ENCODE measurements around the gene ZSWIM1. TPM values are rescaled to one million over a fixed set of nuclear protein-coding genes. Genes with fewer than 3 reads are reported as not detected.
"Not testable (repeated sequence)": the region's sequence is repeated elsewhere in the genome, so short reads cannot be mapped to it uniquely, and the experiment has no call there.

The ZSWIM1 gene
- total and polyA plus RNA-seq, 4 donors, result 2.9 to 8.2 (median 4.3) TPM

DNA sequence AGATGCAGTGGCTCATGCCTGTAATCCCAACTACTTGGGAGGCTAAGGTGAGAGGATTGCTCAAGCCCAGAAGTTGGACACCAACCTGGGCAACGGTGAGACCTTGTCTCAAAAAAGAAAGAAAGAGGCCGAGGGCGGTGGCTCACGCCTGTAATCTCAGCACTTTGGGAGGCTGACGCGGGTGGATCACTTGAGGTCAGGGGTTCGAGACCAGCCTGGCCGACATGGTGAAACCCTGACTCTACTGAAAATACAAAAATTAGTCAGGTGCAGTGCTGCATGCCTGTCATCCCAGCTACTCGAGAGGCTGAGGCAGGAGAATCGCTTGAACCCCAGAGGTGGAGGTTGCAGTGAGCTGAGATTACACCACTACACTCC, 6.9 kb upstream of the ZSWIM1 start:
- H3K27me3 ChIP-seq (ENCODE audit: control insufficient read depth in 1 of 2, insufficient read depth in 2 of 2, low read length in 1 of 2); H3K9me3 ChIP-seq (ENCODE audit: control insufficient read depth, low read length); H3K4me1 ChIP-seq (ENCODE audit: control insufficient read depth in 1 of 2, insufficient read depth in 2 of 2, low read length in 2 of 2); H3K4me3 ChIP-seq (ENCODE audit: low read length in 2 of 2); ATAC-seq (ENCODE audit: low FRiP score); intact Hi-C loops (cut with DNase I); H3K27ac ChIP-seq (ENCODE audit: low read depth in 1 of 2, low read length in 2 of 2); DNase-seq: not testable (repeated sequence)
- H3K36me3 ChIP-seq (ENCODE audit: control insufficient read depth in 1 of 2, insufficient read depth in 2 of 2, low read length in 1 of 2), result peaks cover 0 to 10% of the 10 kb centered on the region in 2 donors
- WGBS, 2 donors, result 95 to 98% methylated on average over 10 of the region's 10 CpGs

DNA sequence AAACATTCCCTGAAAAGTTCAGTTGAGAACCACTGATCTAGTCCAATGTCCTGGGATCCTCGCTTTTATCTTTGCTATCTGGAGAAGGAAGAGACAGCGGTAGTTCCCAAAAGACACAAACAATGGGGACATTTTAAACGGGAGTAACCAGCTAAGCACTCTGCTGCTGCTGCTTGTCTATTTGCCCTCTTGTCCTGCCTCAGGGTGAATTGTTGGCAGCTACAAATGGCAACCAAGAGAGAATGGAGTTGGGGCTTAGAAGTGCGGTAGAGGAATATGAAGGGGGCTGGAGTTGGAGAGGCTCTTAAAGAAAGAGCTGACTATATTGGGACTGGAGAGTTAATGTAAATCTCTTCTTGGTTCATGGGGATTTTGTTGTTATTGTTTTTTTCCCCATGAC, 6.5 kb upstream of the ZSWIM1 start:
- ATAC-seq (ENCODE audit: low FRiP score) (no peak), DNase-seq (no peak)
- H3K4me1 ChIP-seq (ENCODE audit: control insufficient read depth in 1 of 2, insufficient read depth in 2 of 2, low read length in 2 of 2), result no peaks in the 10 kb centered on the region
- intact Hi-C loops (cut with DNase I), result no loop called here
- H3K4me3 ChIP-seq (ENCODE audit: low read length in 2 of 2), result no peak overlapping the region
- H3K27ac ChIP-seq (ENCODE audit: low read depth in 1 of 2, low read length in 2 of 2), result no peak overlapping the region
- H3K9me3 ChIP-seq (ENCODE audit: control insufficient read depth, low read length), result no peaks in the 10 kb centered on the region
- no peaks in the 10 kb centered on the region for H3K27me3 ChIP-seq (ENCODE audit: control insufficient read depth in 1 of 2, insufficient read depth in 2 of 2, low read length in 1 of 2)
- peaks cover 0 to 10% of the 10 kb centered on the region in 2 donors for H3K36me3 ChIP-seq (ENCODE audit: control insufficient read depth in 1 of 2, insufficient read depth in 2 of 2, low read length in 1 of 2)
- WGBS, 2 donors, result 79 to 86% methylated on average over 4 of the region's 4 CpGs

- intact Hi-C loops (cut with DNase I), result no loop called here
- Histone ChIP-seq H3K4me3 (ENCODE audit: low read length in 2 of 2) (no peak overlapping the region), H3K4me1 (ENCODE audit: control insufficient read depth in 1 of 2, insufficient read depth in 2 of 2, low read length in 2 of 2) (no peaks in the 10 kb centered on the region), H3K36me3 (ENCODE audit: control insufficient read depth in 1 of 2, insufficient read depth in 2 of 2, low read length in 1 of 2) (peaks cover 0 to 10% of the 10 kb centered on the region in 2 donors), H3K27me3 (ENCODE audit: control insufficient read depth in 1 of 2, insufficient read depth in 2 of 2, low read length in 1 of 2) (no peaks in the 10 kb centered on the region), H3K27ac (ENCODE audit: low read depth in 1 of 2, low read length in 2 of 2) (no peak overlapping the region), H3K9me3 (ENCODE audit: control insufficient read depth, low read length) (no peaks in the 10 kb centered on the region)
- DNase-seq (no peak), ATAC-seq (ENCODE audit: low FRiP score) (no peak)
- 87 to 91% methylated on average over 13 of the region's 13 CpGs for WGBS, 2 donors
These were observed 2.8 kb upstream of the ZSWIM1 start for GRCh38 chr20:45878076-45878761.

- Histone ChIP-seq H3K27ac (ENCODE audit: low read depth in 1 of 2, low read length in 2 of 2) (no peak overlapping the region), H3K4me1 (ENCODE audit: control insufficient read depth in 1 of 2, insufficient read depth in 2 of 2, low read length in 2 of 2) (no peaks in the 10 kb centered on the region), H3K27me3 (ENCODE audit: control insufficient read depth in 1 of 2, insufficient read depth in 2 of 2, low read length in 1 of 2) (no peaks in the 10 kb centered on the region), H3K9me3 (ENCODE audit: control insufficient read depth, low read length) (no peaks in the 10 kb centered on the region), H3K36me3 (ENCODE audit: control insufficient read depth in 1 of 2, insufficient read depth in 2 of 2, low read length in 1 of 2) (peaks cover 0 to 4% of the 10 kb centered on the region in 2 donors), H3K4me3 (ENCODE audit: low read length in 2 of 2) (no peak overlapping the region)
- DNase-seq (no peak), ATAC-seq (ENCODE audit: low FRiP score) (no peak)
- 77 to 81% methylated on average over 4 of the region's 4 CpGs for WGBS, 2 donors
- intact Hi-C loops (cut with DNase I), result loop anchor here in 1 of 2 donors (10.0 kb wide), 1 partner anchor 48 kb away; the partner anchor contains the start of gene SNX21
These were observed 1.6 kb downstream of the ZSWIM1 start for GRCh38 chr20:45882469-45883099.

DNA sequence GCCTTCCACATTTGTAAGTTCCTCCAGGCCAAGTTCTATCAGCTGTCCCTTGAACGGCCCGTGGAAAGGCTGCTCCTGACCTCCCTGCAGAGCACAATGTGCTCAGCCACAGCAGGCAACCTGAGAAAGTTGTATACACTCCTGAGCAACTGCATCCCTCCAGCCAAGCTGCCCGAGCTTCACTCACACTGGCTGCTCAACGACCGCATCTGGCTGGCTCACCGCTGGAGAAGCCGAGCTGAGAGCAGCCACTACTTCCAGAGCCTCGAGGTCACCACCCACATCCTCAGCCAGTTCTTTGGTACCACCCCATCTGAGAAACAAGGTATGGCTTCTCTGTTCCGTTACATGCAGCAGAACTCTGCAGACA, 2.1 kb downstream of the ZSWIM1 start:
- 76% methylated on average over 9 of the region's 9 CpGs for WGBS, 2 donors
- intact Hi-C loops (cut with DNase I), result loop anchor here in 1 of 2 donors (10.0 kb wide), 1 partner anchor 48 kb away; the partner anchor contains the start of gene SNX21
- Histone ChIP-seq H3K36me3 (ENCODE audit: control insufficient read depth in 1 of 2, insufficient read depth in 2 of 2, low read length in 1 of 2) (peaks cover 0 to 2% of the 10 kb centered on the region in 2 donors), H3K27me3 (ENCODE audit: control insufficient read depth in 1 of 2, insufficient read depth in 2 of 2, low read length in 1 of 2) (no peaks in the 10 kb centered on the region), H3K4me3 (ENCODE audit: low read length in 2 of 2) (no peak overlapping the region), H3K9me3 (ENCODE audit: control insufficient read depth, low read length) (no peaks in the 10 kb centered on the region), H3K27ac (ENCODE audit: low read depth in 1 of 2, low read length in 2 of 2) (no peak overlapping the region), H3K4me1 (ENCODE audit: control insufficient read depth in 1 of 2, insufficient read depth in 2 of 2, low read length in 2 of 2) (no peaks in the 10 kb centered on the region)
- ATAC-seq (ENCODE audit: low FRiP score), result no peak
- no peak for DNase-seq

DNA sequence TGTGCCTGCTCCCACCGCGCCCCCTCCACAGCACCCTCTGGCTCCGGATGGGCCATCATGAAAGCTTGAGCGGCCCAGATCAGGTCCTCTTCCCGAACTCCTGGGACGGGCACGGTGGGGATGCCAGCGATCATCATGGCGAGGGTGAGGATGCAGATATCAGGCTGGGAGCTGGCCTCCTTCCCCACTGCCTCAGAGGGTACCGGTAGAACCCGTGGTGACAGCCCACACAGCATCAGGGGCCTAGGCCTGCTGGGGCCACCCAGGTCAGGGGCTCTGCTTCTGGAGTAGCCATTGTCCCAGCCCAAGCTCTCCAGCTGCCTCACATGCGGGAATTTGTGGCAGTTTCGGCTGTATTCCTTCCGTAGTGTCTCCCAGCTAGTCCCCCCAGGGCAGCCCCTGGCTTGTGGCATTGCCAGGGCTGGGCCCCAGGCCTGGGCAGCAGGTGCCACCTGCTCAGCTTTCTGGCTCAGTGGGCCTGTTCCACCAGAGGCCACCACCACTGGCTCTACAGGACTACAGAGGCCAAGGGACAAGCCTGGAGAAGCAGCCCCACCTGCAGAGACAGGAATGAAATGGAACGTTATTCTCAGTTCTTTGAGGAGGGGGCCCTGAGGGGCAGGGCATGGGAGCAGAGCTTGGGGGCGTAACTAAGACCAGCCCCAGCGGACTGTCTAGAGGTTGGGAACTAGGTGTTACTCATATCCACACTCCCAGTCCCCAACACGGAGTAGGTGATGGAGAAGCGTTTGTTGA, 5.7 kb downstream of the ZSWIM1 start:
- Histone ChIP-seq H3K27me3 (ENCODE audit: control insufficient read depth in 1 of 2, insufficient read depth in 2 of 2, low read length in 1 of 2) (no peaks in the 10 kb centered on the region), H3K4me1 (ENCODE audit: control insufficient read depth in 1 of 2, insufficient read depth in 2 of 2, low read length in 2 of 2) (no peaks in the 10 kb centered on the region), H3K36me3 (ENCODE audit: control insufficient read depth in 1 of 2, insufficient read depth in 2 of 2, low read length in 1 of 2) (peaks cover 0 to 2% of the 10 kb centered on the region in 2 donors), H3K27ac (ENCODE audit: low read depth in 1 of 2, low read length in 2 of 2) (no peak overlapping the region), H3K9me3 (ENCODE audit: control insufficient read depth, low read length) (no peaks in the 10 kb centered on the region), H3K4me3 (ENCODE audit: low read length in 2 of 2) (no peak overlapping the region)
- WGBS, 2 donors, result 85 to 87% methylated on average over 19 of the region's 19 CpGs
- intact Hi-C loops (cut with DNase I), result loop anchor here in 1 of 2 donors (10.0 kb wide), 1 partner anchor 52 kb away; the partner anchor contains the start of gene SNX21
- DNase-seq (peak in 1 of 2 donors; percentile 72), ATAC-seq (ENCODE audit: low FRiP score) (no peak)

GRCh38 chr20:45887346-45887715, 6.3 kb downstream of the ZSWIM1 start, which contains the start of gene SPATA25:
Gene SPATA25, minus strand, starts transcription at chr20:45887622. Its CDS starts 32 bp downstream, at chr20:45887590.
- DNase-seq (peak in 1 of 2 donors; percentile 28), ATAC-seq (ENCODE audit: low FRiP score) (no peak)
- no peak within 1 kb of the TSS for H3K4me3 ChIP-seq (ENCODE audit: low read length in 2 of 2)
- H3K9me3 ChIP-seq (ENCODE audit: control insufficient read depth, low read length), result no peaks in the 10 kb centered on the region
- no peaks in the 10 kb centered on the region for H3K4me1 ChIP-seq (ENCODE audit: control insufficient read depth in 1 of 2, insufficient read depth in 2 of 2, low read length in 2 of 2)
- H3K36me3 ChIP-seq (ENCODE audit: control insufficient read depth in 1 of 2, insufficient read depth in 2 of 2, low read length in 1 of 2), result peaks cover 0 to 2% of the 10 kb centered on the region in 2 donors
- intact Hi-C loops (cut with DNase I), result loop anchor here in 1 of 2 donors (10.0 kb wide), 1 partner anchor 53 kb away; the partner anchor contains the start of gene SNX21
- 91 to 95% methylated on average over 8 of the region's 8 CpGs for WGBS, 2 donors
- H3K27me3 ChIP-seq (ENCODE audit: control insufficient read depth in 1 of 2, insufficient read depth in 2 of 2, low read length in 1 of 2), result no peaks in the 10 kb centered on the region
- no peak within 1 kb of the TSS for H3K27ac ChIP-seq (ENCODE audit: low read depth in 1 of 2, low read length in 2 of 2)

GRCh38 chr20:45888681-45889080, 7.7 kb downstream of the ZSWIM1 start:
- DNase-seq (peak in 1 of 2 donors; percentile 65), ATAC-seq (ENCODE audit: low FRiP score) (no peak)
- intact Hi-C loops (cut with DNase I), result loop anchor here in 1 of 2 donors (10.0 kb wide), 1 partner anchor 54 kb away; the partner anchor contains the start of gene SNX21
- H3K4me3 ChIP-seq (ENCODE audit: low read length in 2 of 2), result no peak overlapping the region
- H3K27me3 ChIP-seq (ENCODE audit: control insufficient read depth in 1 of 2, insufficient read depth in 2 of 2, low read length in 1 of 2), result no peaks in the 10 kb centered on the region
- H3K27ac ChIP-seq (ENCODE audit: low read depth in 1 of 2, low read length in 2 of 2), result no peak overlapping the region
- no peaks in the 10 kb centered on the region for H3K9me3 ChIP-seq (ENCODE audit: control insufficient read depth, low read length)
- WGBS, 2 donors, result 88 to 89% methylated on average over 3 of the region's 3 CpGs
- peaks cover 0 to under 1% of the 10 kb centered on the region in 2 donors for H3K36me3 ChIP-seq (ENCODE audit: control insufficient read depth in 1 of 2, insufficient read depth in 2 of 2, low read length in 1 of 2)
- H3K4me1 ChIP-seq (ENCODE audit: control insufficient read depth in 1 of 2, insufficient read depth in 2 of 2, low read length in 2 of 2), result no peaks in the 10 kb centered on the region
